Lower leg skin (tissue), 4 donors: Measurements from ENCODE around the gene PLCH1. TPM values are rescaled to one million over a fixed set of nuclear protein-coding genes. Genes with fewer than 3 reads are reported as not detected.

Source experiments
- DNase-seq, 2 donors: peaks; one replicate each; pipeline ENCODE4 v3.0.0-alpha.2; 2019; ENCODE audit warnings: low spot score in 2 of 2
- H3K4me3 ChIP-seq: fragments of 200-600 bp; sonication (generic); 2 replicates; pipeline ENCODE4 v1.5.1; 2017; ENCODE audit warnings: mild to moderate bottlenecking, low read depth; ENCODE audit not compliant: poor library complexity, severe bottlenecking
- CTCF ChIP-seq, 3 donors: fragments of 450-650 bp; IDR thresholded peaks; one replicate each; pipeline ENCODE4 v1.5.1; 2016; ENCODE audit warnings: antibody characterized with exemption in 3 of 3, mild to moderate bottlenecking in 3 of 3, moderate library complexity in 2 of 3
- POLR2A ChIP-seq, 2 donors: fragments of 450-650 bp; IDR thresholded peaks; one replicate each; pipeline ENCODE4 v1.6.1; 2016 to 2017; ENCODE audit warnings: antibody characterized with exemption in 2 of 2, mild to moderate bottlenecking in 1 of 2, moderate library complexity in 1 of 2
- WGBS, 2 donors: methylation state at CpG; one replicate each; pipeline ENCODE4 v1.1.5; 2018; 5-methylcytosine and 5-hydroxymethylcytosine counted together
- intact Hi-C: fragments of 100-400 bp; cut with DNase I; formaldehyde crosslinking; loops from one replicate; pipeline ENCODE4 v1.15.0; 2023; ENCODE audit warnings: low total_unique reads
- total RNA-seq, 4 donors: library from RNA; depleted of rRNA; stranded (reverse); fragments of >200 nt; gene quantifications; one replicate each; pipeline ENCODE4 v1.1.0, GENCODE V29; 2016

The PLCH1 gene
- total RNA-seq, 4 donors from 2014 or later: 0.55 to 1.2 (median 0.79) TPM

GRCh38 chr3:155637567-155637966 lies 107.3 kb downstream of the PLCH1 start:
- no peak for DNase-seq
- no peak for TF ChIP-seq CTCF (IDR thresholded peaks at IDR 0.05)
- TF ChIP-seq POLR2A (IDR thresholded peaks at IDR 0.05): no peak
- 62 to 67% methylated on average over 2 of the region's 2 CpGs for WGBS, 2 donors
- no peak overlapping the region for H3K4me3 ChIP-seq
- intact Hi-C loops: no loop called here

- WGBS, 2 donors: 78 to 79% methylated on average over 1 of the region's 1 CpG
- DNase-seq: no peak
- no peak overlapping the region for H3K4me3 ChIP-seq
- TF ChIP-seq CTCF (IDR thresholded peaks at IDR 0.05) (no peak), POLR2A (IDR thresholded peaks at IDR 0.05) (no peak)
- intact Hi-C loops: no loop called here
Observed at GRCh38 chr3:155635056-155635455, 109.8 kb downstream of the PLCH1 start.

- no peak for DNase-seq
- 96 to 98% methylated on average over 3 of the region's 3 CpGs for WGBS, 2 donors
Observed at GRCh38 chr3:155634121-155634719, 110.7 kb downstream of the PLCH1 start.

GRCh38 chr3:155631323-155632019 lies 113.4 kb downstream of the PLCH1 start:
- DNase-seq: no peak
- no peak overlapping the region for H3K4me3 ChIP-seq
- intact Hi-C loops: no loop called here
- WGBS, 2 donors: 52 to 68% methylated on average over 7 of the region's 7 CpGs
- TF ChIP-seq POLR2A (IDR thresholded peaks at IDR 0.05): no peak
- TF ChIP-seq CTCF (IDR thresholded peaks at IDR 0.05): no peak

More at GRCh38 chr3:155634121-155634719, 110.7 kb downstream of the PLCH1 start:
- no peak overlapping the region for H3K4me3 ChIP-seq
- TF ChIP-seq POLR2A (IDR thresholded peaks at IDR 0.05) (no peak), CTCF (IDR thresholded peaks at IDR 0.05) (no peak)
- intact Hi-C loops: no loop called here

GRCh38 chr3:155629556-155629955 lies 115.3 kb downstream of the PLCH1 start:
- 67 to 76% methylated on average over 5 of the region's 5 CpGs for WGBS, 2 donors
- no peak for DNase-seq
- TF ChIP-seq POLR2A (IDR thresholded peaks at IDR 0.05) (no peak), CTCF (IDR thresholded peaks at IDR 0.05) (no peak)
- H3K4me3 ChIP-seq: no peak overlapping the region
- intact Hi-C loops: no loop called here
